ENCODE measurements around the gene CENPF. TPM values are rescaled to one million over a fixed set of nuclear protein-coding genes. Genes with fewer than 3 reads are reported as not detected.
"Not testable (repeated sequence)": the region's sequence is repeated elsewhere in the genome, so short reads cannot be mapped to it uniquely, and the experiment has no call there.

The CENPF gene
- total and polyA plus RNA-seq, 2 of the 13 experiments (the other 11 are each of a cell fraction or from before 2014, with no cell fraction given) = 14.7 to 84.9 TPM

GRCh38 chr1:214605484-214605883 lies 2.5 kb downstream of the CENPF start:
- H4K20me1 ChIP-seq (ENCODE audit: insufficient read depth, low read length); intact Hi-C loops (cut with micrococcal nuclease; ENCODE audit: unreplicated experiment); BruUV-seq (replicated peaks); CTCF ChIA-PET (ENCODE audit: low intra/inter-chr PET ratio, low total read pairs); H3K36me3 ChIP-seq (replicated peaks in 1 of 2; ENCODE audit: control insufficient read depth in 1 of 2, insufficient read depth in 2 of 2, low read length in 2 of 2); DNase-seq (ENCODE audit: low spot score); H3K4me2 ChIP-seq (ENCODE audit: low read depth, low read length); H3K27me3 ChIP-seq (ENCODE audit: control insufficient read depth in 1 of 2, insufficient read depth in 2 of 2, low read length in 2 of 2); POLR2A ChIA-PET; H3K9ac ChIP-seq (ENCODE audit: insufficient read depth, low read depth, low read length); H3K9me3 ChIP-seq (ENCODE audit: low read length); H2AFZ ChIP-seq (ENCODE audit: low read length); FAIRE-seq; ATAC-seq; H3K27ac ChIP-seq (ENCODE audit: extremely low read length, insufficient read depth, low read length); H3K4me3 ChIP-seq (replicated peaks in 1 of 3; ENCODE audit: insufficient read depth in 1 of 3, low read depth in 2 of 3, low read length in 3 of 3): not testable (repeated sequence)
- in situ Hi-C loops (cut with HindIII; ENCODE audit: extremely low pct_ligation_motif_present, low pct_unique_long_range_greater_than_20kb) = loop anchor here (10.0 kb wide), 1 partner anchor 61 kb away; no protein-coding TSS in a partner anchor
- 97% methylated on average over 27 of the region's 32 CpGs for WGBS (ENCODE audit: low lambda C conversion rate)
- TF ChIP-seq RBFOX2 (IDR thresholded peaks at IDR 0.05; ENCODE audit: low read depth, low read length) = 0 out of 2 replicates have a peak, but pooled peaks have one; percentile 27
- Histone ChIP-seq H3K79me2 (ENCODE audit: insufficient read depth, low read length) (peaks cover 41% of the 10 kb centered on the region), H3K4me1 (ENCODE audit: insufficient read depth, low read length) (peaks cover 34% of the 10 kb centered on the region)

GRCh38 chr1:214605933-214606925 lies 3.2 kb downstream of the CENPF start:
- H4K20me1 ChIP-seq (ENCODE audit: insufficient read depth, low read length); DNase-seq (ENCODE audit: low spot score); H3K4me3 ChIP-seq (replicated peaks in 1 of 3; ENCODE audit: insufficient read depth in 1 of 3, low read depth in 2 of 3, low read length in 3 of 3); H3K27me3 ChIP-seq (ENCODE audit: control insufficient read depth in 1 of 2, insufficient read depth in 2 of 2, low read length in 2 of 2); H3K4me2 ChIP-seq (ENCODE audit: low read depth, low read length); H3K9me3 ChIP-seq (ENCODE audit: low read length); POLR2A ChIA-PET; intact Hi-C loops (cut with micrococcal nuclease; ENCODE audit: unreplicated experiment); H2AFZ ChIP-seq (ENCODE audit: low read length); H3K27ac ChIP-seq (ENCODE audit: extremely low read length, insufficient read depth, low read length); BruUV-seq (replicated peaks); H3K36me3 ChIP-seq (replicated peaks in 1 of 2; ENCODE audit: control insufficient read depth in 1 of 2, insufficient read depth in 2 of 2, low read length in 2 of 2); FAIRE-seq; CTCF ChIA-PET (ENCODE audit: low intra/inter-chr PET ratio, low total read pairs); H3K9ac ChIP-seq (ENCODE audit: insufficient read depth, low read depth, low read length); ATAC-seq: not testable (repeated sequence)
- 96% methylated on average over 34 of the region's 63 CpGs for WGBS (ENCODE audit: low lambda C conversion rate)
- Histone ChIP-seq H3K79me2 (ENCODE audit: insufficient read depth, low read length) (peaks cover 48% of the 10 kb centered on the region), H3K4me1 (ENCODE audit: insufficient read depth, low read length) (peaks cover 28% of the 10 kb centered on the region)
- in situ Hi-C loops (cut with HindIII; ENCODE audit: extremely low pct_ligation_motif_present, low pct_unique_long_range_greater_than_20kb) = loop anchor here (10.0 kb wide), 1 partner anchor 61 kb away; no protein-coding TSS in a partner anchor

- POLR2A ChIA-PET; FAIRE-seq; H3K9ac ChIP-seq (ENCODE audit: insufficient read depth, low read depth, low read length); H3K36me3 ChIP-seq (replicated peaks in 1 of 2; ENCODE audit: control insufficient read depth in 1 of 2, insufficient read depth in 2 of 2, low read length in 2 of 2); H3K4me2 ChIP-seq (ENCODE audit: low read depth, low read length); H2AFZ ChIP-seq (ENCODE audit: low read length); H3K9me3 ChIP-seq (ENCODE audit: low read length); H3K27ac ChIP-seq (ENCODE audit: extremely low read length, insufficient read depth, low read length); intact Hi-C loops (cut with micrococcal nuclease; ENCODE audit: unreplicated experiment); BruUV-seq (replicated peaks); DNase-seq (ENCODE audit: low spot score); CTCF ChIA-PET (ENCODE audit: low intra/inter-chr PET ratio, low total read pairs); H4K20me1 ChIP-seq (ENCODE audit: insufficient read depth, low read length); H3K4me3 ChIP-seq (replicated peaks in 1 of 3; ENCODE audit: insufficient read depth in 1 of 3, low read depth in 2 of 3, low read length in 3 of 3); H3K27me3 ChIP-seq (ENCODE audit: control insufficient read depth in 1 of 2, insufficient read depth in 2 of 2, low read length in 2 of 2); ATAC-seq: not testable (repeated sequence)
- 88% methylated on average over 13 of the region's 21 CpGs for WGBS (ENCODE audit: low lambda C conversion rate)
- Histone ChIP-seq H3K4me1 (ENCODE audit: insufficient read depth, low read length) (peaks cover 13% of the 10 kb centered on the region), H3K79me2 (ENCODE audit: insufficient read depth, low read length) (peaks cover 60% of the 10 kb centered on the region)
- in situ Hi-C loops (cut with HindIII; ENCODE audit: extremely low pct_ligation_motif_present, low pct_unique_long_range_greater_than_20kb) = loop anchor here (10.0 kb wide), 1 partner anchor 63 kb away; no protein-coding TSS in a partner anchor
Observed at GRCh38 chr1:214607492-214608215, 4.7 kb downstream of the CENPF start.
